Measurements from ENCODE around the gene TLX2. TPM values are rescaled to one million over a fixed set of nuclear protein-coding genes. Genes with fewer than 3 reads are reported as not detected.
"Not testable (repeated sequence)": the region's sequence is repeated elsewhere in the genome, so short reads cannot be mapped to it uniquely, and the experiment has no call there.

The TLX2 gene
- under 1 TPM; 0.10 TPM for total RNA-seq

GRCh38 chr2:74514368-74515270 is at the start of gene TLX2:
TSS of gene TLX2 (plus strand) at chr2:74514450. CDS start at chr2:74514807, 357 bp downstream.
- Mint-ChIP-seq H3K36me3 (ENCODE audit: low read depth) (peaks cover 1% of the 10 kb centered on the region), H3K27ac (no peak within 1 kb of the TSS), H3K27me3 (ENCODE audit: low read depth) (peaks cover 67% of the 10 kb centered on the region), H3K4me1 (ENCODE audit: low read depth) (peaks cover 17% of the 10 kb centered on the region), H3K9me3 (no peaks in the 10 kb centered on the region), H3K4me3 (peak within 1 kb of the TSS; percentile 56)
- DNase-seq: no peak
- CTCF ChIA-PET: interaction anchor here (1.1 to 1.3 kb wide), 3 partner anchors 14 to 72 kb away, joined by 3 read pairs; no protein-coding TSS in a partner anchor
- intact Hi-C loops (cut with micrococcal nuclease): no loop called here

- Mint-ChIP-seq H3K4me3 (peak overlapping the region; percentile 49), H3K27ac (peak overlapping the region; percentile 33), H3K36me3 (ENCODE audit: low read depth) (peaks cover 18% of the 10 kb centered on the region), H3K4me1 (ENCODE audit: low read depth) (peaks cover 24% of the 10 kb centered on the region)
- H3K9me3 Mint-ChIP-seq; intact Hi-C loops (cut with micrococcal nuclease); H3K27me3 Mint-ChIP-seq (ENCODE audit: low read depth); DNase-seq: not testable (repeated sequence)
- CTCF ChIA-PET: interaction anchor here (2.9 kb wide), 1 partner anchor 12 kb away, joined by 31 read pairs; the partner anchor contains the start of genes CCDC142 and TTC31
Measured at GRCh38 chr2:74470742-74471141, 43.5 kb upstream of the TLX2 start.

GRCh38 chr2:74471332-74472065 is 42.8 kb upstream of the TLX2 start:
- intact Hi-C loops (cut with micrococcal nuclease): loop anchor here (1.0 kb wide), 3 partner anchors 12 to 17 kb away; partner anchors contain the start of genes TTC31 and WBP1
- CTCF ChIA-PET: interaction anchor here (0.6 to 2.9 kb wide), 3 partner anchors 9 to 624 kb away, joined by 3 to 31 read pairs (median 3); partner anchors contain the start of genes CCDC142 and TTC31
- H3K36me3 Mint-ChIP-seq (ENCODE audit: low read depth): peaks cover 18% of the 10 kb centered on the region

GRCh38 chr2:74472086-74472944 is 41.9 kb upstream of the TLX2 start, which contains the start of gene MRPL53:
TSS of gene MRPL53 (minus strand) at chr2:74472680. CDS start at chr2:74472660, 20 bp downstream.
- Mint-ChIP-seq H3K27ac (peak within 1 kb of the TSS; percentile 98), H3K9me3 (no peaks in the 10 kb centered on the region), H3K4me1 (ENCODE audit: low read depth) (peaks cover 20% of the 10 kb centered on the region), H3K4me3 (peak within 1 kb of the TSS; percentile 98), H3K36me3 (ENCODE audit: low read depth) (peaks cover 18% of the 10 kb centered on the region), H3K27me3 (ENCODE audit: low read depth) (no peaks in the 10 kb centered on the region)
- DNase-seq: peak; percentile 97
- intact Hi-C loops (cut with micrococcal nuclease): loop anchor here (1.0 kb wide), 3 partner anchors 11 to 18 kb away; partner anchors contain the start of genes TTC31 and WBP1
- CTCF ChIA-PET: interaction anchor here (0.6 to 2.9 kb wide), 5 partner anchors 9 to 624 kb away, joined by 3 to 31 read pairs (median 3); partner anchors contain the start of genes CCDC142 and TTC31

More at GRCh38 chr2:74471332-74472065, 42.8 kb upstream of the TLX2 start:
- H3K4me1 Mint-ChIP-seq (ENCODE audit: low read depth): peaks cover 20% of the 10 kb centered on the region
- peak overlapping the region; percentile 98 for H3K27ac Mint-ChIP-seq
- no peaks in the 10 kb centered on the region for H3K9me3 Mint-ChIP-seq
- DNase-seq: no peak
- no peaks in the 10 kb centered on the region for H3K27me3 Mint-ChIP-seq (ENCODE audit: low read depth)
- H3K4me3 Mint-ChIP-seq: peak overlapping the region; percentile 98

- Mint-ChIP-seq H3K27ac (peak overlapping the region; percentile 98), H3K27me3 (ENCODE audit: low read depth) (no peaks in the 10 kb centered on the region), H3K36me3 (ENCODE audit: low read depth) (peaks cover 18% of the 10 kb centered on the region), H3K4me1 (ENCODE audit: low read depth) (peaks cover 20% of the 10 kb centered on the region), H3K9me3 (no peaks in the 10 kb centered on the region), H3K4me3 (peak overlapping the region; percentile 98)
- intact Hi-C loops (cut with micrococcal nuclease): loop anchor here (1.0 kb wide), 3 partner anchors 10 to 19 kb away; partner anchors contain the start of genes TTC31 and WBP1
- CTCF ChIA-PET: interaction anchor here (1.0 to 2.9 kb wide), 4 partner anchors 9 to 143 kb away, joined by 3 to 31 read pairs (median 4); partner anchors contain the start of genes CCDC142 and TTC31
- DNase-seq: no peak
Measured at GRCh38 chr2:74472945-74473258, 41.3 kb upstream of the TLX2 start.

GRCh38 chr2:74474481-74474880 is 39.8 kb upstream of the TLX2 start:
- DNase-seq: no peak
- Mint-ChIP-seq H3K9me3 (no peaks in the 10 kb centered on the region), H3K36me3 (ENCODE audit: low read depth) (peaks cover 21% of the 10 kb centered on the region), H3K4me3 (peak overlapping the region; percentile 12), H3K4me1 (ENCODE audit: low read depth) (peaks cover 23% of the 10 kb centered on the region), H3K27me3 (ENCODE audit: low read depth) (no peaks in the 10 kb centered on the region), H3K27ac (no peak overlapping the region)
- CTCF ChIA-PET: interaction anchor here (0.7 to 1.1 kb wide), 3 partner anchors 9 to 139 kb away, joined by 3 to 4 read pairs (median 4); partner anchors contain the start of genes CCDC142 and TTC31
- intact Hi-C loops (cut with micrococcal nuclease): loop anchor here (2.0 kb wide), 1 partner anchor 142 kb away; no protein-coding TSS in a partner anchor

- Mint-ChIP-seq H3K27me3 (ENCODE audit: low read depth) (no peaks in the 10 kb centered on the region), H3K4me3 (no peak overlapping the region), H3K27ac (no peak overlapping the region), H3K36me3 (ENCODE audit: low read depth) (peaks cover 22% of the 10 kb centered on the region), H3K4me1 (ENCODE audit: low read depth) (peaks cover 23% of the 10 kb centered on the region), H3K9me3 (no peaks in the 10 kb centered on the region)
- CTCF ChIA-PET: interaction anchor here (0.9 to 1.2 kb wide), 6 partner anchors 8 to 140 kb away, joined by 3 to 5 read pairs (median 4); partner anchors contain the start of genes CCDC142, TTC31 and WBP1
- intact Hi-C loops (cut with micrococcal nuclease): loop anchor here (2.0 kb wide), 1 partner anchor 142 kb away; no protein-coding TSS in a partner anchor
- no peak for DNase-seq
Measured at GRCh38 chr2:74474899-74475298, 39.4 kb upstream of the TLX2 start.

GRCh38 chr2:74481431-74481830 is 32.8 kb upstream of the TLX2 start:
- peaks cover 16% of the 10 kb centered on the region for H3K36me3 Mint-ChIP-seq (ENCODE audit: low read depth)
- no peaks in the 10 kb centered on the region for H3K27me3 Mint-ChIP-seq (ENCODE audit: low read depth)
- H3K4me3 Mint-ChIP-seq: peak overlapping the region; percentile 93
- DNase-seq: no peak
- H3K4me1 Mint-ChIP-seq (ENCODE audit: low read depth): peaks cover 32% of the 10 kb centered on the region
- no peak overlapping the region for H3K27ac Mint-ChIP-seq
- no peaks in the 10 kb centered on the region for H3K9me3 Mint-ChIP-seq
- intact Hi-C loops (cut with micrococcal nuclease): loop anchor here (5.0 kb wide), 1 partner anchor 236 kb away; no protein-coding TSS in a partner anchor
- CTCF ChIA-PET: interaction anchor here (1.1 to 8.2 kb wide), 10 partner anchors 9 to 104 kb away, joined by 3 to 144 read pairs (median 9); partner anchors contain the start of genes HTRA2, INO80B, LBX2 and MRPL53

- Mint-ChIP-seq H3K4me3 (peak overlapping the region; percentile 93), H3K27me3 (ENCODE audit: low read depth) (no peaks in the 10 kb centered on the region)
Measured at GRCh38 chr2:74481961-74482800, 32.1 kb upstream of the TLX2 start.

More at GRCh38 chr2:74481961-74482800, 32.1 kb upstream of the TLX2 start:
- Mint-ChIP-seq H3K9me3 (no peaks in the 10 kb centered on the region), H3K36me3 (ENCODE audit: low read depth) (peaks cover 16% of the 10 kb centered on the region), H3K4me1 (ENCODE audit: low read depth) (peaks cover 32% of the 10 kb centered on the region), H3K27ac (peak overlapping the region; percentile 98)
- CTCF ChIA-PET: interaction anchor here (0.5 to 8.2 kb wide), 18 partner anchors 7 to 109 kb away, joined by 3 to 144 read pairs (median 6); partner anchors contain the start of genes AUP1, HTRA2, INO80B and LBX2
- intact Hi-C loops (cut with micrococcal nuclease): loop anchor here (2.0 to 5.0 kb wide), 2 partner anchors 235 to 353 kb away; partner anchors contain the start of gene HK2
- peak; percentile 57 for DNase-seq

All from activated naive CD4-positive, alpha-beta T cell treated with anti-CD3 and anti-CD28 coated beads for 36 hours (primary cell).